HT-29 (cell line): ENCODE results near the gene LINGO1. TPM values are rescaled to one million over a fixed set of nuclear protein-coding genes. Genes with fewer than 3 reads are reported as not detected.

Experiments used
- DNase-seq: peaks from one replicate; pipeline ENCODE4 v3.0.0-alpha.2; 2015; ENCODE audit warnings: low spot score
- total RNA-seq: library from RNA; depleted of rRNA; stranded (reverse); fragments of >200 nt; shearing (Covaris generic); gene quantifications from 2 replicates; pipeline ENCODE4 v1.2.3, GENCODE V29; 2014; rRNA removed

The LINGO1 gene
- total RNA-seq, 1 experiment from 2014 or later = 0.31 TPM

DNA sequence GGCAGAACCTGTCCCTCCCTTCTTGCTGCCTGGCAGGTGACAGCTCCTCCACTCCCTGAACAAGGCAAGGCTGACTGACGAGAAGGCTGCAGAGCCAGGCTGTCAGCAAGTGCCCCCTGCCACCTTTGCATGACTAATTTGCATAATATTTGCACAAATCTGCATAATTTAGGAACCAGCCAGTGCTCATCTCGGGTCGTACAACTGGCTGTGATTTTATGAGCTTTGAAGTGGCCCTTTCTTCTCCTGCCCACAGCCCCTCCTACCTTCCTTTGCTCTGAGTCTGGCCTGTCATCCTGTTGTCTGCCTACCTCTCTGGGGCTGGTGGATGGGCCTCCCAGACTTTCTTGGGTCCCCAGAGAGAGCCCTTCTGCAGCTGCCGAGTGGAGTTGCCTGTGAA is 58.9 kb downstream of the LINGO1 start:
- no peak for DNase-seq

DNA sequence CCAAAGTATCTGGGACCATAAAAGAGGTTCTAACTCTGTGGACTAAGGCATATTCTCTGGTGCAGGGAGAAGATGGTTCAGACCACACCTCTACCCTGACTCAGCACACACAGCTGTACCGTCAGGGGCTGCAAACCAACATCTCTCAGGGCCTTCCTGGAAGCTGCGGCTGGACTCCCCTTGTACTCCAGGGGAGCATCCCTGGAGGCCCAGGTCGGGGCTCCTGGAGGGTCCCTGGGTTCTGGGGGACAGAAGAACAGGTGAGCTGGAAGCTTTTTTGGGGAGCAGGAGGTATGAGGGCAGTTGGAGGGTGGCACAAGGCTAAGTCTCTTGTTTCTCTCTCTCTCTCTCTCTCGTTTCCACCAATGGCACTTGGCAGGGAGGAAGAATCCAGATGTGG is 60.5 kb downstream of the LINGO1 start:
- no peak for DNase-seq

- no peak for DNase-seq
Observed at GRCh38 chr15:77571741-77572140, 61.0 kb downstream of the LINGO1 start.

DNA sequence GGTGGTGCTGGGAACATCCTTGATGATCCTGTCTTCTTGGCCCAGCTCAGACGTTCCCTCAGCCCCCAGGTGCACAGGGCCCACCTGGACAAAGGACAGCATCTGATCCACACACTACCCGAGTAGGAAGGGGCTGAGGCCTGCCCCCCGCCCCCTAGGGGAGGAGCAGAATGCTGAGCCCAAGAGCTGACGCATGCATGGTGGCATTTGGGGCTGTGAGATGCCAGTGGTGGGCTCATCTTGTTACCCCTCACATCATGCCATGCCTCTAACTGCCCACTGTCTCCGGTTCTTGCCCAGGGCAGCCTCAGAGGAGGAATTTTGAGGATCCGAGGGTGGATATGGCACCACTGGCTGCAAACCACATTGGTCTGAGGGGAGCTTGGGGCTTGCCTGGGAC is 61.5 kb downstream of the LINGO1 start:
- DNase-seq = no peak

DNA sequence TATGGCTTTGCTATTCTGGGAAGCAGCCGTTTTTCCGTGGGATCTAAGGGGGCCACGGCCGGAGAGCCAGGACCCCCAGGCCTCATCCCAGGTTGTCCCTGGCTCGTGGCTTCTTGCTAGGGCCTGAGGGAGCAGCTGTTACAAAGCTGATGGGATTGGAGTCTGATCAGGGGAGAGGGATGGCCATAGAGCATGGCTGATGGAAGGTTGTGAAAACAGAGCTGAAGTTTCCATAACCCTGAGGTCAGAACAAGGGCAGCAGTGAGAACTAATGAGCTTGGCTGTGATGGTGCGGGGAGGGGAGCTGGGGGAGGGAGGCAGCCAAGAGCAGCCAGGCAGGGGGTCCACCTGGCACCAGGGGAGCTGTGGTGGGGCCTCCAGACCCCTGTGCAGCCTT is 63.0 kb downstream of the LINGO1 start:
- DNase-seq = no peak

DNA sequence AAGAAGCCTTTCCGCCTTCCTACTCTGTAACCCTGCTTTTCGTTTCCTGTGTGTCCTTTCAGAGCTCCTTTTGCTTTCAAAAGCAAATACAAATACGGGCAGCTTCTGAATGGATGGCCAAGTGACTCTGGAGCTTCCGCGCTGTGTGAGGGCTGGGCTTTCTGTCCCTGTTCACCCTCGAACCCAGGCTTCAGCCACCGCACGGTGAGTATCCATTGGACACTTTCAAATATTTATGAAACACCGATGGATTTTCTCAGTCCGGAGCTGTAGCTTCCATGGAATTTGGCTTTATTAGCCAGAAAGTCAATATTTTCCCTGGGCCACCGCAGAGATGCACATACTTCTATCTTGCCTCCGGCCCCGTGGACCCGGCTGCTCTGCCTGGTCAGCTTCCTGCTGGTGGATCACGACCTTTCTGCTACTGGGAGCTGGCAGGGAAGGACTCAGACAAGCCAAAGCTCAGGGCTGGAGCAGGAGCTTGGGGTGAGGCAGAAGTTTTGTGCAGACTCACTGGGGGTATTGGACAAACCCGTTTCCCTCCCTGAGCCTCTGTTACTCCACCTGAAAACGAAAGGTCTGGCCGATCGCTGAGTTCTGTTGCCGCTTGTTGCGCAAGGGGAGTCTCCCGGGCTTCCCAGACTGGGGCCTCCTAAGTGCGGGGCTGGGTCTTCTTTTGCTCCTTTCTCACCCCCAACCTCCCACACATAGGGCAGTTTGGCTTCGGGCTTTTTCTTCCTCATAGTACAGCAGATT is 63.6 kb downstream of the LINGO1 start:
- no peak for DNase-seq

GRCh38 chr15:77568014-77568972 is 64.4 kb downstream of the LINGO1 start:
- DNase-seq = no peak

GRCh38 chr15:77567202-77567601 is 65.5 kb downstream of the LINGO1 start:
- no peak for DNase-seq

GRCh38 chr15:77566092-77566491 is 66.6 kb downstream of the LINGO1 start:
- no peak for DNase-seq

DNA sequence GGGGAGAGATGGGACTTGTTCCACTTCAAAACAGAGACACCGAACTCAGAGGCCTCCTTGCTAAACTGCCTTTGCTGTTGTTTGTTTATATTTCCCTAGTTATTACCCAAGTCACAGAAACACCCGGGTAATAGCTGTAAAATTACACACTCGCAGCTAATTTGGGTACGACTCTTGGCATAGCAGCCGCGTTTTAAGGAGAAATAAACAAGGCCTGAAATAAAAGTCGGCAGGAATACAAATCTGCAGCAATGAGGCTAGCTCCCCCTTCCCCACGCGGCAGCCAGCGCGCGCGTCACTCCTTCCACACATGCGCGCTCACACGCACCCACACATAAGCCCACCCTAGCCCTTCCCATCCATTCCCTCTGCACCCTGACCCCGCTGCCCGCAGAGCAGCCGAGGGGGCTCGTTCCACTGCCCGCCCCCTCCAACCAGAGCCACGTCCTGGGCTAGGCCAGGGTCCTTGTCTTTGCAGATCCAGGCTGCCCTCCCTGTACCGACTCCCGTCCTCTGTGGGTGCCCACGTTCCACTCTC is 67.3 kb downstream of the LINGO1 start:
- DNase-seq = no peak

DNA sequence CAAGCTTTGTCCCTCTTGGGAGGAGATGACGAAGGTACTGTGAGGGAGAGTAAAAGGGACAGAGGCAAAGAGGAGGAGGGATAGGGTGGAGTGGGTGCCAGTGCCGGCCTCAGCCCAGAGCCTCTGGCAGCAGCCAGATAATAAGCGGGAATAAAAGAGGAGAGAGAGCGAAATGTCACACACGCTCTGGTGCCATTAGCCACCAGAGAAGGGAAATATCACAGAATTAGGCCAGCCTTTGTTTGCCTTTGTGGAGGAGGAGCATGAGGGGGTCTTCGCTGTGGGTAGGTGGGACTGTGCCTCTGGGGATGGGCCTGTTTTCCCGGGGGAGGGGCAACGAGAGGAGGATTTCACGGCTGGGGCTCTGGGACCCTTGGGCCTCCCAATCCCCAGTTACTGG is 67.8 kb downstream of the LINGO1 start:
- DNase-seq = no peak

DNA sequence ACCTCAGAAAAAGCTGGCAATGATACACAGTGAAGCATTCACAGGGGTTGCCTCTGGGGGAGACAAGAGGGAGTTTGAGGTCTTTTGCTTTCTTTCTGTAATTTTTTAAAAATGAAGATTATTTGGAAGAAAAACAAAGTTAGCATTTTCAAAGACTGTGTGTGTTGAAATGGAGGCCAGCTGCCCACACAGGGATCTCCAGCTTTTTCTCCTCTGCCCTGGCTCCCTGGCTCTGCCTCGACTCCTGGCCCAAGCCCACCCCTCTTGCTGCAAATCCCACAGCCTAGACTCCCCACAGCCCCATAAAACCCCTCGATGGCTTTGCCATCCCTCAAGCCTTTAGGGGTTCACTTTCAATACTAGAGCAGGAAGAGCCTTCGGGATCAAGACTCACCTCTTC is 68.4 kb downstream of the LINGO1 start:
- DNase-seq = no peak

DNA sequence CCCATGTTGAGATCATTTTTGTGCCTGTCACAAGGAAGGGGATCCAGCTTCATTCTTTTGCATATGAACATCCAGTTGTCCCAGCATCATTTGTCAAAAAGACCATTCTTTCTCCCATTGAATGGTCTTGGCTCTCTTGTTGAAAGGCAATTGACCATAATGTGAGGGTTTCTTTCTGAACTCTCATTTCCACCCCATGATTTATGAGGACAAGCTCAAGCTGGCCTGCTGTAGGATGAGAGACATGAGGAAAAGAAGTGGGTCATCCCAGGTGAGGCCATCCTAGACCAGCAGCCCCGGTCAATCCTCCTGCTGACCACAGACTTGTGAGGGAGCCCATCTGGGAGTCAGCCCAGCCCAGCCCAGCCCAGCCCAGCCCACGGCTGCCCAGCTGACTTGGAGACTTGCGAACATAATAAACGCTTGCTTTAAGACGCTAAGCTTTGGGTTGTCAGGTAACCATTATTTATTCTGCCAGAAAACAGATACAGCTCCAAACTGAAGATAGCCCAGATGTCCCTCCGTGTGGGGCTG is 69.0 kb downstream of the LINGO1 start:
- no peak for DNase-seq

Other genes with a start within 250 kb of the LINGO1 start
- 15.7 and 25.9 TPM in 2 replicates for gene PEAK1, start 212.8 kb downstream of the LINGO1 start, total RNA-seq
- 22.4 and 22.7 TPM in 2 replicates for gene HMG20A, start 212.0 kb downstream of the LINGO1 start, total RNA-seq